ENCODE data around the gene ADAMTS5. TPM values are rescaled to one million over a fixed set of nuclear protein-coding genes. Genes with fewer than 3 reads are reported as not detected.

Gene ADAMTS5
- total RNA-seq, 1 donor from 2014 or later, result 5.3 TPM

DNA sequence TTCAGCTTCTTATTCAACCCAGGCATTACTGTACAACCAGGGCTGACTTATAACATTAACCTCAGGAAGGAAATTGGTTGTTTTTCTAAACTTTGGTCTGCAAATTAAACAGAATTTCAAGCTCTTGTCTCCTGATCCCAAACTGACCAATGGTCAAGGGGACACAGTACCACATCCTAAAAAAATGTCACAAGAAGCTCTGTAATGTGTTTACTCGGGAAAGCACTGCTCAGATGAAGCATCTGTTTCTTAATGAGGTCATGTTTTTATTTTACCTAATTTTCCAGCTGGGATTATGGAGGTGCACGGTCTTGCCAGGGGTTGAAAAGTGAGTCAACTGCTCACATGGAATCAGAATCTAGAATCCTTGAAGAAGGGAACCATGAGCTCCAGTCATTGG, 18.7 kb downstream of the ADAMTS5 start:
- no peak for DNase-seq (ENCODE audit: low spot score)

DNA sequence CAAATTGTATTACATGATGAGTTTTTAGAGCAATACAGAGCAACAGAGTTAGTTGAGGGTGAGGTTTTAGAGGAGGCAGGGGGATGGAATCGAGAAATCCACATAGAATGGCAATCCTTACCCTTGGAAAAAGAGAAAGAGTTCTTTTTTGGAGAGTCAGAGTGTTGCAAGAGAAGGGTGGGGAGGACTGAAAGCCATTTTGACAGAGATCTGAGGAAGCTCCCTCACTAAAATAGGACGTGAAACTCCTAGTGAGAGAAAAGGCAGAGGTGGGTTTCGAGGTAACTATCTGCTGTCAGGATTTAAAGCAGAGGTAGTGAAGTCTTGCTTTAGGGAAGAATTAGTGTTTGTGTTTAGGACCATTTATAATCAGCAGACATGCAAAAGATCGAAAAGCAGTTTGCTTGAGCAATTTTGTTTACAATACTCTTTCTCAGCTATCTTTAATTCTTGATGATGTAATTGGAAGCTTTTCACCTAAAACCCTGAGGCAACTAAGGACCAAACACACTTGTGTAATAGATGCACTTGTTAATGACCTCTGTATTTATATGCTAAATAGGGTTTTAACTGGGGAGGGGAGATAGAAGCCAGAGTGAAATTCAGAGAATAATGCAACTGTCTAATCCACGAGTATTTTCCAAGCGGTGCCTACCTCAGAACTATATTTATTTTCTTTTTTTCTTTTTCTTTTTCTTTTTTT, 20.0 kb downstream of the ADAMTS5 start:
- no peak for DNase-seq (ENCODE audit: low spot score)

DNA sequence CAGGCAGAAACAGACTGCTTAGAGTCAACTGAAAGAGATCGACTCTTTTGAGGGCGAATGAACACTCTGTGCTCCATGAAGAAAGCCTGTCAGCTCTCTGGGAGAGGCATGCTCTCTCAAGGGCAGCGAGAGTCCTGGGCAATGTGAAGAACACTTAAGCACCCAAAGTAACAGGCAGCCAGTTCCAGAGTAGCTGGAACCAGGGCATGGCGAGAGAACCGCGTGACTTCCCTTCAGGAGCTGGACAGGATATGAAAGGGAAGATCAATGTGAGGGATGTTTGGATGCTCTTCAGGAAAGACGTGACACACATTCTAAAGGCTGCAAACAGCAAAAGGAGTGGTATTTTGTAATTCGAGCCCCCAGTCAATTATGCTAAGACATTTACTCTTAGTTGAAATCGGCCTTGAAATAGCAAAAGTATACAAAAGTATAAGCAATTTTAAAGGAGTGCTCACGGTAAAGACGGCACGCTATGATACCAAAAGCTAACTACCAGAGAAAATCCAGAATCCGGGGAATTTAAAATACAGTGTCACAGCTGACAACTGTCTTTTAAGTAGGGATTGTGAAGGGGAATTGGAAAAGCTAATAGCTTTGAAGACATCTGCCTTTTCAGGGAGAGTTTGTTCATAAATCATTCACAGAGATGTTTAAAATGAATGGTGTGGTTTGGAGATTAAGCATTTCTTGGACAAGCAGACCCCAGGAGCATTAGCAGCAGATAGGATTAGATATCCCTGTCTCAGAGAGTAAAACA, 20.8 kb downstream of the ADAMTS5 start:
- DNase-seq (ENCODE audit: low spot score), result peak; percentile 78

DNA sequence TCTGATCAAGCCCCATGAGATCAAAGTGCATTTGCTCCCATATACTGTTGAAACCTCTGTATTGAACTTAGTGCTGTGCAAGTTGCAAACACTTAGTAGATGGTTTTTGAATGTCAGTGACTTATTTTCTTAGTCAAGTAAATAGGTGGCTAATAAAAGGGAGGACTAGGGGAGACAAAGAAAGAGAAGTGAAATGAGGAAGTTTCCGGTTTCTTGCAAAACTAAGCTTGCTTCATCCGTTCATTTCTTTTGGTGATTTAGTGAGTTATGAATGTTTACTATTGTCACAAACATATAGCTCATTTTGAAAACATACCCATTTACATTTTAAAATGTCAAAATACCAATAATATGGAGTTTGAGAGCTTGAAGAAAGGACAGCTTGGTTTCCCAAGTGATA, 23.0 kb downstream of the ADAMTS5 start:
- DNase-seq (ENCODE audit: low spot score), result no peak

DNA sequence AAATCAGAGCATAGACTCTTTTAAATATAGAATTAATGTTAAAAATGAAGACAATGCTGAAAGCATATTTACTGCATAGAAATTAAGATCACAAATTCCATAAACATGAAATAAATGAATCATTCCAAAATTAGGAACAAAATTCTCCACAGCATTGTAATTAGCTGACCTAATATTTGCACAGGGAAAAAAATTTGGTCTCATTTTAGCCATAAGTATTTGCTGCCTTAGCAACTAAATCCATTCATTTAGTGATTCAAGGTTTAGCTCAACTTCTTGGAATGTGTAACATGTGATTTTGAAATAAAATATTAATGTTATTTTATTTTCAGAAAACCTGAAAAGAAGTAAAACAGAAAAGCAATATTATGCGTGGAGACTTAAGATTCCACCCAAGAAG, 25.5 kb downstream of the ADAMTS5 start:
- DNase-seq (ENCODE audit: low spot score), result peak; percentile 24

DNA sequence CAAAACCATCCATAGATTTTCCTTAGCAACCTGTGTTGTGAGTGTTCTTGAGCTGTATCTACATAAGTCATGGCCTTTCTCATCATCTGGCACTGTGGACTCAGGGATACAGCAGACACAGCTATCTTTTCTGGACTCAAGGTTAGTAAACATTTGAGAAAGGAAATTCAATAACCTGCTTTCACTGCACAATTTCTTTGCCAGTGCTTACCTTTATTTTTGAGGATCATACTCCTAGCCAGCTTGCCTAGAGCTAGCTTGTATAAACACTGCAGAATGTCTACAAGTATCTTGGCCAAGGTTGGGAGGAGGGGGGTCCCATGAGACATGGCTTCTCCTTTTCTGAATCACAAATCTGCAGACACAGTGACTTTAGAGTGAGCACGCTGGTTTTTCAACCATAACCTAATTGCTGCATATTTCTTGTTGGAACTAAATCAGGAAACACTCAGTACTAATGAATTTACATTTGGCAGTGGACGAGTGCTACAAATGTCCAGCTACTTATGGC, 27.2 kb downstream of the ADAMTS5 start:
- peak; percentile 33 for DNase-seq (ENCODE audit: low spot score)

DNA sequence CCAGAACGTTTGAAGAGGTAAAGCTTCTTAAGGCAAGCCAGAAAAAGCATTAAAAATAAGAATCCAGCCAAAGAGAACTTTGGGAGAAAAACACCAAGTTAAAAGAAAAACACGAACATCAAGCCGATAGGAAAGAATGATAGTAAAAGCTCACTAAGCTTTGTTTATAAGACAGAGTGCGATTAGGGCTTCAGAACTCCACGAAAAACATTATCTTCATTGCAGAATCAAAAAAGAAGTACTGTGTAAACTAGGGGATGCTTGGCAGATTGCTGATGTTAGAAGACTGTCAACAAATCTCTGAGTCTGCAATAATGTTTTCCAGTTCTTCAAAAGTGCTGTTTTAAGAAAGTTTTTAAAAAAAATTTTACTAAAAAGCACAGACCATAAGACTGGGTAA, 30.2 kb downstream of the ADAMTS5 start:
- DNase-seq (ENCODE audit: low spot score), result peak; percentile 92

DNA sequence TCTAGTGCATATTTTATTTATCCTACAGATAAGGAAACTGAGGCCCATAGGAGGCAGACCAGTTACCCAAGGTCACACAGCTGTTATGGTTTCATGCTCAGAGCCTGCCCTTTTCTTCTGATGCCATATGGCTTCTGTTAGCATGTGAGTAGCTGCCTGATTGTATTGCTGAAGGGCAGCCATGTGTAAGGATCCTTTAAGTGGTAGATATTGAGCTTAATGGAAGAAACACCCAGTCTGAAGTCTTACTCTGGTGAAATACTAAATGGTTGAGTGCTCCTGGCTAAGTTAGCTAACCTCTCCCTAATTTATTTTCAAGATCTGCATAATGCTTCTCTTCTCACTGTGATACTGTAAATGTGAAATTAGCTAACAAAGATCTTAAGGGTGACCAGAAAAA, 30.9 kb downstream of the ADAMTS5 start:
- DNase-seq (ENCODE audit: low spot score), result peak; percentile 42

DNA sequence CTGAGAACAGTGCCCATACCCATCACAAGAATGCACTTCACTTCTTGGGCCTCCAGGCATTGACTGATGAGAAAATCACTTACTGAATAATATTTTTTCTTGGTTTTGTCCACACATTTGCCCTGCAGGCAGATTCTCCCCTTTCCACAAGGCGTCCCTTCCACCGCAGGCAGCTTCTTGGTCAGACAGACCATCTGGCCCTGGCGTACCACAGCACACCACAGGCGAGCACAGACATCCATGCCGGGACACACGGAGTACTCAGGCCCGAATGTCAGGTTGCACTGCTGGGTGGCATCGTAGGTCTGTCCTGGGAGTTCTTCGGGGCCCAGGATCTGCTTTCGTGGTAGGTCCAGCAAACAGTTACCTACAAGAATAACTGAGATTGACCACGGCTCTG, 32.5 kb downstream of the ADAMTS5 start:
- no peak for DNase-seq (ENCODE audit: low spot score)

DNA sequence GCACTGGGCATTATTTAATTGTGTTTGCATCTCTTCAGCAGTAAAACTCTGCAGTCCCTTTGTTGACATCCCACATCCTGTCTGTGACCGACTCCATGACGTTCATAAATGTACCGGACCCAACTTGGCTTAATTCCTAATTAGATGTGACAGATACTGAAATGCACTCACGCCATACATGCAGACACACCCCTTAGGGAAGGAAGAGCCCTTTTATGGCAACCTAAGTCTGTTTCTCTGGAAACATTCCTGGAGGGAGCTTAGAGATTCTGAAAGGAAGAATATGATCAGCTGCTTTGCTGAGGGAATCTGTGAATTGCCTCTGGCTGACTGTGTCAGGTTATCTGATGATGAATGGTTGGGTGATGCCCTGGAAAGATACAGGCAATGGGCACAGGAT, 33.4 kb downstream of the ADAMTS5 start:
- peak; percentile 79 for DNase-seq (ENCODE audit: low spot score)

DNA sequence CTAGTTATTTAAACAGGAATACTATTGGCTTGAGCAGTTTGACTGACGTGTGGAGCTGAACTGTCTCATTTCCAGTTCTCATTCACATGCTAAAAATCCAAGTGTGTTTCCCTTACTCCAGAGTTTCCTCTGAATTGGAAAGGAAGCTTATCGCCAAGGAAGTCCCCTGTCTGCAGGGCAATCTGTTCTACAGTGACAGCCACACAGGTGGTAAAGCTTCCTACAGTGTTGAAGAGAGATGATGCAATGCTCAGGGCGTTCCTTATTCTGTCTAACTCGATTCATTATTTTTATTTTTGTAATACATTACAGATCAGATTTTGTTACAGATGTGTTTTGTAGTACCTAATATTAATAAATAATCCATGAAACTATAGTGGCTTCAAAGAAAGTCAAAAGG, 41.3 kb downstream of the ADAMTS5 start:
- no peak for DNase-seq (ENCODE audit: low spot score)

DNA sequence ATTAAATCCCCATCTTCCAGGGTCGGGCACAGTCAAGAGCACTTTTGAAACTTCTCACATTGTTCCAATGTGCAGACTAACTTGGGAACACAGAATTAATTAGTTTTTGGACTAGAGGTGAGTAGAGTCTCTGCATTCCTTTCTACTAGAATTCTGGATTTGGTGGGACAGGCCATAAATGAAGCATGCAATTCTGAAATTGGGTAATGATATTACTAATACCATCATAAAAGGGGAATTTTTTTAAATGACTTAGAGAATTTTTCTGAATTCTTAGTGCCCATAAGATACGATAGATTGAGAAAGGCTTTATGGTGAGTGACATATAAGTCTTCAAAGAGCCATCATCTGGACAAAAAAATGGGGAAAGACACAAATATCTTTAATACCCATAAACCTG, 41.8 kb downstream of the ADAMTS5 start:
- no peak for DNase-seq (ENCODE audit: low spot score)

DNA sequence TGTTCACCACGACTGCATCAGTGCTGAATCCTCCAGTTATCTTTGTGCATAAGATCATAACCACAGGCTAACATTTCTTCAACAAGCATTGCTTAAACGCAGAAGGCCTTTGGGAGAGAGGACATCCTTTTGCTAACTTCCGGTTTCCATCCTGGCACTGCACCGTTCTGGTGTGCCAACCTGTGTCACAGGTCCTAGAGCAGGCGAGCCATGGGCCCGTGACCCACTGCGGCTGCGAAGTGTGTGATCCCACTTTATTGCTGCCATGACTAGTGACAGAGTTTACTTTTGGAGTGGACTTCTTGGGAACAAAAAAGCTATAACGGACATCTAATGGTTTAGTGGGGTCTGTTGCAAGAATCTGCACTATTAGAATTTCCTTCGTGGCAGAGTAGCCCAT, 42.9 kb downstream of the ADAMTS5 start:
- DNase-seq (ENCODE audit: low spot score), result no peak

DNA sequence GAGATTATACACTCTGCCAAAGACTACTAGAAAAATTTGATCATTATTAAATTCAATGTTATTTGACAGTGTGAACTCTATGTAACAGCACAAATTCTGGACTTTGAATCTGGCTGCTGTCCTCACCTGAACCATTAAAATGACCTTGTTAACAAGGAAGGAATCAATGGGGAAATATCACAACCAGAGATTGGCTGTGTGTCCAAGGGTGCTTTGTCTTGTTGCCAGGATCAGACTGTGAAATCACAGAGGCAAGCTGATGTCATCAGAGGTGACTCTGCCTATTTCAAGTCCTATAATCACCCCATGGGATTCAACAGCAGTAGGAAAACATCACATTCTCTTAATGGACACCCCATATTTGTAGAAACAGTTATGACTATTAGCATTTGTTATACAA, 46.8 kb downstream of the ADAMTS5 start:
- DNase-seq (ENCODE audit: low spot score), result no peak

DNA sequence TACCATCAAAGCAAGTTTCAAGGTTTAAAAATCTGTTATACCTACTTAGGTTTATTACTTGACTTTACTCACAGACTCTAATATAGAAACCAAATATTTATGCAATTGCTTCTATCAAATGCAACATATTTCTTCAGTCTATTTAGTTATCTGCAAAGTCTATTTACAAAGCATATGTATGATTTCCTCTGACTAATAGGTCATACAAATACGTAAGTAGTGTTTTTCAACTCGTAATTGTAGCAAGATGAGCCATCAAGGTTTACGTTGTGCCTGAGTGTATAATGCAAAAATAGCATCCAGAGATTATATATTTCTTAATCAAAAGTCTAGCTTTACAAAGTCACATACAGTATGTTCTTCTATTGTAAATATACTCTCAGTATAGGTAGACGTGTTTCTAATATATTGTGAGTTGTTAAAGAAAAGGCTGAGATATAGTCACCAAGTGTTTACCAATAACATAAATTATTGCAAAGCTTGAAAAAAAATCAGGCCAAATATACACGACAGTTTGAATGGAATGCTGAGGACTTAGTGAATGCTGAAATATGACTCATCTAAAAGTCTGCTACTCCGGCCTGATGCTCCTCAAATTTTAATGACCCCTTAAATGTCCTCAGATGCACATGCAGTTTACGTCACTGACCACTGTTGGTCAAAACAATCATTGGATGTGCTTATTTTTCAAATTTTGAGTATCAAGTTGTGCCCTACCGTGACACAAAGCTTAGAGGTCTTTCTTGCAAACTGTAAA, 48.4 kb downstream of the ADAMTS5 start:
- DNase-seq (ENCODE audit: low spot score), result peak; percentile 43

DNA sequence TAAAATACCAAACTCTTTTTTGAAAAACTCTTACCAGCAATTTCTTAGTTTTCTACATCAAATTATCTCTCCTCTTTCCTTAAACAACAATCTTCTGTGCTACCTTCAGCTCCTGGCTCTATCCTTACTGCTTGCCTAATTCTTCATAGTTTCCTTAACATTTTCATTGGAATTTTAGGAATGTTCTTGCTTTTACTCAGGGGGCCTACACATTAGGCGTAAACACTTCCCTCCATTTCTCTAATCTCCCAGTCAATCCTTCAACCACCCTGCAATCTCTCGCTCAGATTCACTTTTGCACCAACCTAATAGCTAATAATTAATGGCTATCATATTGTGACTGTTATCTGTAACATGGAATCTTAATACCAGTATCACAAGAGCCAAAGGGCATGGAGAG, 50.1 kb downstream of the ADAMTS5 start:
- no peak for DNase-seq (ENCODE audit: low spot score)

DNA sequence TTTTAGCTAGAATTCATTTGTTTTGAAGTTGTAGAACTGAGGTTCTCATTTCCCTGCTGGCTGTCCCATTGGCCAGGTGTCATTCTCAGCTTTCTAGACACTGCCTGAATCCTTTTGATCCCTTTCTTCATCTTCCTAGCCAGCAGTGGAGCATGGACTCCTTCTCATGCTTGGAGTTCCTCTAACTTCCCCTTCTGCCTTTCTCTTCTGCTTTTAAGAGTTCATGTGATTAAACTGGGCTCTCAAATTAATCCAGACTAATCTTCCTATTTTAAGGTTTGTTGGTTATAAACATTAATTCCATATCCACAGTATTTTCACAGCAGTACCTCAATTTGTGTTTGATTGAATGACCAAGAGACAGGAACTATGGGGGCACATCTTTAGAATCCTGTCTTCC, 52.3 kb downstream of the ADAMTS5 start:
- DNase-seq (ENCODE audit: low spot score), result no peak

DNA sequence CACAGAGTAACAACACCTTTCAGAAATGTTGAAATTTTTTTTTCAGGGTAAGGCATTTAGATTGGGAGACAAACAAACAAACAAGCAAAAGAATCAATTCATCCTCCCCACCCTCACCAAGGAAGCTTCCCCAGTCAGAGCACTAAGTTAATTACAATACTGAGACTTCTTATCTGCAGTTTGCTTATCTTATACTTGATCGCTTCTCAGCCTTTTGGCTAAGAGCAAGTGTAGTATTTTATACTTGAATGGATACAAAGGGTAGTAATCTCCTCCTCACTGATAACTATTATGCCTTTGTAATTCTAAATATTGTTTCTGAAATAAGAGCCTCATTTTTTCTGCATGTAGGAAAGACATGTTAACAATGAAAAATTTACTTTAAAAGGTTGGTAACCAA, 54.4 kb downstream of the ADAMTS5 start:
- DNase-seq (ENCODE audit: low spot score), result no peak

DNA sequence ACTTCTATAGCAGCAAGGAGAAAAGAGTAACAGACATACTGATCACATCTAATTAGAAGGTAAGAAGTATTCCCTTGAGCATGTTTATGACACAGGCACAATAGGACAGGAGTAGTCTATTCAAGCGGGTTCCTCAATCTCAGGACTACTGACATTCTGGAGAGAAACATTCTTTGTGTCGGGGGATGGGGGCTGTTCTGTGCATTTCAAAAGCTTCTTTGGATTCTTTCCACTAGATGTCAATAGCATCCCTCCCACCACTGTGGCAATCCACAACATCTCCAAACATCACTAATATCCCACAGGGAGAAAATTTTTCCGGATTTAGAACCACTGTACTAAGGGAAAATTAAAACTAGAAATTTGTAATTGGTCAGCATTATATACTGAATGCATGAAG, 56.9 kb downstream of the ADAMTS5 start:
- no peak for DNase-seq (ENCODE audit: low spot score)

DNA sequence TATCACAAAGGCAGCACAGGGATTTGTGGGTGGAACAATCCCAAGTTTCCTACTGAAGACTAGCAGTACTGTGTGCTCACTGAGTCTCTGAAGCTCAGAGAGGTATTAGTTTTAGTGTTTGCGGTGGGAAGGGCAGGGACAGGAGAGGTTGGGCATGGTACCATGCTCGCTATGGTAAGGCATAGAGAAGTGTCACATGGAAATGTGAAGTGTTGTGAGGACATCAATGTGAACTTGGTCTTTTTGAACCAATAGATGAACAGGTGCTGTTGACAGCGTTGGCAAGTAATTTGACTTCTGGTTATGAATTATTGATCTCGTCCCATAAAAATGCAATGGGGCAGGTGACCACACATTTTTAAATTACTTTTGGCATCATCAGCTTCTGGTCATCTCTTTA, 65.9 kb downstream of the ADAMTS5 start:
- DNase-seq (ENCODE audit: low spot score), result peak; percentile 48

DNA sequence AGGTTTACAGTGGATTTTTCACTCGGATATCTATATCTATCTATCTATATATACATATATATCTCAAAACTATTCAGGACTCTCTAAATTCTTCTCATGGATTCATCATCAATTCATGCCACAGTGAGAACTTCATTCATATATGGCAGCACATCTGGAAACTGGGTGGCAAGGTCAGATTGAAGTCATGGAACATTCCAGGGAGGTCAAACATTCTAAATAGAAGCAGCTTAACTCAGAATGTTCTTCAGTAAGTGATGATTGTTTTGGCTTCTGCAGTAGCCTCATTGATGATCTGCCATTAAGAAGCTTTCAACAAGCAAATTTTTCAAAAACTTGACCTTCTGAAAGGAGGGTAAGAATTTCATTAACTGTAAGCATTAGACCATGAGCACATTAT, 74.7 kb downstream of the ADAMTS5 start:
- DNase-seq (ENCODE audit: low spot score), result no peak

DNA sequence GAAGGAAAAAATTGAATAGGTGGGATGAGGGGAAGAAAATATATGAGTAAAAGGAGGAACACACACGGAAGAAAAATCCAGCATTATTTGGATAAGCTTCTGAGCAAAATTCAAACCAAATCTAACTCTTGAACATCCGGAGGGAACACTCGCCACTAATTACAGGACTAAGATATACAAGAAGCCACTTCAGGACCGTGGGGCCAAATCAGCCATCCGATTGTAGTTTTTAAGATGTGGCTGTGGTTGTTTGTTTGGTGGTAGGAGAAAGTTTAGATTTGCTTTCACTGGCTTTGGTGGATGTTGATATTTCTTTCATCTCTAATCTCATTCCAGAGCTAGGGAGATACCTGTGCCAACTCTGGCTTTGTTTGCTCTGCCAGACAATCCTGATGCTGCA, 78.0 kb downstream of the ADAMTS5 start:
- DNase-seq (ENCODE audit: low spot score), result peak; percentile 13
